Measurements from ENCODE around the gene TTLL5.
A peak's percentile ranks its signal among the peaks of the same experiment; 100 is the strongest.
"Not testable (repeated sequence)": the region's sequence is repeated elsewhere in the genome, so short reads cannot be mapped to it uniquely, and the experiment has no call there.

Gene TTLL5

GRCh38 chr14:75915045-75915444 is 254.0 kb downstream of the TTLL5 start:
- no peak for DNase-seq (ENCODE audit: low spot score)

GRCh38 chr14:75917322-75917945 is 256.4 kb downstream of the TTLL5 start:
- no peak for DNase-seq (ENCODE audit: low spot score)

- no peak for DNase-seq (ENCODE audit: low spot score)
Measured at GRCh38 chr14:75917946-75918335, 256.9 kb downstream of the TTLL5 start.

- not testable (repeated sequence) for DNase-seq (ENCODE audit: low spot score)
Measured at GRCh38 chr14:75920421-75920820, 259.4 kb downstream of the TTLL5 start.

- not testable (repeated sequence) for DNase-seq (ENCODE audit: low spot score)
Measured at GRCh38 chr14:75925141-75925840, 264.2 kb downstream of the TTLL5 start.

- DNase-seq (ENCODE audit: low spot score), result no peak
Measured at GRCh38 chr14:75926431-75927115, 265.5 kb downstream of the TTLL5 start.

GRCh38 chr14:75927564-75928087 is 266.6 kb downstream of the TTLL5 start:
- DNase-seq (ENCODE audit: low spot score), result no peak

GRCh38 chr14:75928690-75929181 is 267.7 kb downstream of the TTLL5 start:
- peak; percentile 32 for DNase-seq (ENCODE audit: low spot score)

GRCh38 chr14:75933712-75934296 is 272.8 kb downstream of the TTLL5 start:
- no peak for DNase-seq (ENCODE audit: low spot score)

GRCh38 chr14:75934998-75935628 is 274.1 kb downstream of the TTLL5 start:
- DNase-seq (ENCODE audit: low spot score), result no peak

- no peak for DNase-seq (ENCODE audit: low spot score)
Measured at GRCh38 chr14:75939200-75939599, 278.2 kb downstream of the TTLL5 start.

- no peak for DNase-seq (ENCODE audit: low spot score)
Measured at GRCh38 chr14:75941030-75941429, 280.0 kb downstream of the TTLL5 start.

GRCh38 chr14:75944607-75945241 is 283.7 kb downstream of the TTLL5 start:
- no peak for DNase-seq (ENCODE audit: low spot score)

- DNase-seq (ENCODE audit: low spot score), result no peak
Measured at GRCh38 chr14:75946785-75947184, 285.7 kb downstream of the TTLL5 start.

- no peak for DNase-seq (ENCODE audit: low spot score)
Measured at GRCh38 chr14:75952489-75952888, 291.4 kb downstream of the TTLL5 start.

- DNase-seq (ENCODE audit: low spot score), result no peak
Measured at GRCh38 chr14:75959031-75959430, 298.0 kb downstream of the TTLL5 start.

- no peak for DNase-seq (ENCODE audit: low spot score)
Measured at GRCh38 chr14:75960231-75960630, 299.2 kb downstream of the TTLL5 start.

- no peak for DNase-seq (ENCODE audit: low spot score)
Measured at GRCh38 chr14:75961662-75962061, 300.6 kb downstream of the TTLL5 start.

GRCh38 chr14:75967866-75968265 is 306.8 kb downstream of the TTLL5 start:
- no peak for DNase-seq (ENCODE audit: low spot score)

- no peak for DNase-seq (ENCODE audit: low spot score)
Measured at GRCh38 chr14:75968456-75968855, 307.4 kb downstream of the TTLL5 start.

GRCh38 chr14:75969126-75969525 is 308.1 kb downstream of the TTLL5 start:
- DNase-seq (ENCODE audit: low spot score), result no peak
